HFF-Myc (cell line): Measurements from ENCODE around the gene SGO1.

Experiments used
- DNase-seq: peaks from one replicate; pipeline ENCODE4 v3.0.0-alpha.2; 2011; ENCODE audit warnings: low read depth; ENCODE audit errors: extremely low read depth
- H3K4me3 ChIP-seq: replicated peaks from 2 replicates; pipeline ENCODE4 v1.5.1; 2011; ENCODE audit warnings: low read depth, mild to moderate bottlenecking, control low read depth, low read length
- TF ChIP-seq, protein P1 (sequence below): IDR thresholded peaks from 2 replicates; pipeline ENCODE4 v1.5.1; 2012; ENCODE audit warnings: mild to moderate bottlenecking, low read depth, low read length, control low read depth; ENCODE audit errors: missing control alignments

Gene SGO1

DNA sequence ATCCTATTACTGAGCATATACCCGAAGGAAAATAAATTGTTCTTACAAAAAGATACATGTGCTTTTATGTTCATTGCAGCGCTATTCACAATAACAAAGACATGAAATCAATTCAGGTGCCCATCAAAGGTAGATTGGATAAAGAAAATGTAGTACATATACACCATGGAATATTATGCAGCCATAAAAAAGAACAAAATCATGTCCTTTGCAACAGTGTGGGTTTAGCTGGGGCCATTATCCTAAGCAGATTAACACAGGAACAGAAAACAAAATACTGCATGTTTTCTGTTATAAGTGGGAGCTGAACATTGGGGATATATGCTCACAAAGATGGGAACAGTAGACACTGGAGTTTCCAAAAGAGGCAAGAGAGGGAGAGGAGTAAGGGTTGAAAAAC, 42.5 kb downstream of the SGO1 start:
- DNase-seq, result no peak
- TF ChIP-seq, protein P1, sequence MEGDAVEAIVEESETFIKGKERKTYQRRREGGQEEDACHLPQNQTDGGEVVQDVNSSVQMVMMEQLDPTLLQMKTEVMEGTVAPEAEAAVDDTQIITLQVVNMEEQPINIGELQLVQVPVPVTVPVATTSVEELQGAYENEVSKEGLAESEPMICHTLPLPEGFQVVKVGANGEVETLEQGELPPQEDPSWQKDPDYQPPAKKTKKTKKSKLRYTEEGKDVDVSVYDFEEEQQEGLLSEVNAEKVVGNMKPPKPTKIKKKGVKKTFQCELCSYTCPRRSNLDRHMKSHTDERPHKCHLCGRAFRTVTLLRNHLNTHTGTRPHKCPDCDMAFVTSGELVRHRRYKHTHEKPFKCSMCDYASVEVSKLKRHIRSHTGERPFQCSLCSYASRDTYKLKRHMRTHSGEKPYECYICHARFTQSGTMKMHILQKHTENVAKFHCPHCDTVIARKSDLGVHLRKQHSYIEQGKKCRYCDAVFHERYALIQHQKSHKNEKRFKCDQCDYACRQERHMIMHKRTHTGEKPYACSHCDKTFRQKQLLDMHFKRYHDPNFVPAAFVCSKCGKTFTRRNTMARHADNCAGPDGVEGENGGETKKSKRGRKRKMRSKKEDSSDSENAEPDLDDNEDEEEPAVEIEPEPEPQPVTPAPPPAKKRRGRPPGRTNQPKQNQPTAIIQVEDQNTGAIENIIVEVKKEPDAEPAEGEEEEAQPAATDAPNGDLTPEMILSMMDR, result no peak
- no peak overlapping the region for H3K4me3 ChIP-seq

DNA sequence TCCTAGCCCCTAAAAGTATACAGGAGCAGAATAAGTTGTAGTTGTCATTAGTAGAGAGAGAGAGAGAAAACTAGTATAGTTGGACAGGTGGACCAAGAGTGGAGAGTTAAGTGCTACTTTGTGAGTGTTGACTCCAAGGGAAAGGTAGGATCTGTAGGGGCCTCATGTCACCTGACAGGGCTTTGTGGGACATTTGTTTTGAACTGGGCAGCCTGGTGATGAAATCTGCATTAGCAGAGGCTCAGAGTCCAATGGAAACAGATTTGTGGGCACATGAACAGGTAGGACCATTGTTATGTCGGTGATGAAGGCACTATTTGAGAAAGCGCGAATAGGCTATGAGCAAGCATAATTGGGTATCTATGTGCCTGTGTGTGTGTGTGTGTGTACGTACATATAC, 43.5 kb downstream of the SGO1 start:
- no peak for DNase-seq
- TF ChIP-seq, protein P1, result no peak
- H3K4me3 ChIP-seq, result no peak overlapping the region

DNA sequence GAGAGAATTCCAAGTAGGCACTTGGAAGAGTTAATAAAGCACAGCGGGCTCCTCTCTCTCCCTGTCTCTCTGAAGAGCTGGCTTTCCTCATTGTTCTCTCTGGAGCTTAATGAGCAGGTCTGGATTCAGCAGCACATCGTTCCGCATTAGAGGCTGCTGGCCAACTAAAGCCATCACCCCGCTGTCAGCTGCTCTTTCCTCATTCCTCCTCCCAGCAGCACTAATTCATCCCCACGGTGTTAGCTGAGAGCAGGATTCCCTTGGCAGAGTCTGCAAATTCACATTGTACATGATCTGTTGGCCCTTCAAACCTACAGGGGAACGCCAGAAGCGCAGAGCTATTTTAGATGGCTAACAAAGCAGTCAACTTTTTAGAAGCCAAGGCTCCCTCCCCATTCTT, 44.2 kb downstream of the SGO1 start:
- DNase-seq, result no peak
- TF ChIP-seq, protein P1, result no peak
- no peak overlapping the region for H3K4me3 ChIP-seq

DNA sequence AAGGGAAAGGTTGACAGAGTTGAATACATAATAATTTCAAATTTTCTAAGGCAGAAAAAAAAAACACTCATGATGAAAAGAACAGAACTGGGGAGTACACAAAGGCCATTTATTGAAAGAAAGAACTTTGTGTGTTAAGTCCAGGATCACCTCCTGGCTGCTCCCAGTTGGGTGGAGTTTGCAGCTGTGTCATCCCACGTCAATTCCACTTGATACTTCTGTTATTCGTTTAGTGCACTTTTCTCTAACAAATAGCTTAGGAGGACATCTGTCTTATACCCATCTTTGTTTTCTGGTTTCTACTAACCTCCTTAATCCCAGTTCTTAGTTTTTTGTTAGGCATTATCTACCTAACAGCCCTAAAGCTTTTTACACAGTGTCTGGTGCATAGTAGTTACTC, 44.7 kb downstream of the SGO1 start:
- no peak overlapping the region for H3K4me3 ChIP-seq
- DNase-seq, result no peak
- TF ChIP-seq, protein P1, result no peak

DNA sequence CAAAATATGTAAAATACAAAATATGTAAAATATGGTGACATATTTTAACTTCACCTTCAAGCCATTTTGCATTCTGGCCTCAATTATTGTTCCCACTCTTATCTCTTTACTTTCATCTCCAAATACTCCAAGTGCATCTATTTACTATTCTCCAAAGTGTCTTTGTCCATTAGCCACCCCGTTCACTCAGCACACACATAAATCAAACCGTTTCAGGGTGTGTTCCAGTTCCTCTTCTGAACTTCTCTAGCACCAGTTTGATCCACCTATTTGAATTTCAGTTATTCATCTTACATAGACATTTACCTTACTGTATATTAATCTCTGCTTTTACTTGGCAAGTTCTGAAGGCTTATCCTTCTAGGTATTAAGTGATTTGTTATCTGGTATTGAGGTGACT, 45.1 kb downstream of the SGO1 start:
- no peak for DNase-seq
- no peak overlapping the region for H3K4me3 ChIP-seq
- TF ChIP-seq, protein P1, result no peak

DNA sequence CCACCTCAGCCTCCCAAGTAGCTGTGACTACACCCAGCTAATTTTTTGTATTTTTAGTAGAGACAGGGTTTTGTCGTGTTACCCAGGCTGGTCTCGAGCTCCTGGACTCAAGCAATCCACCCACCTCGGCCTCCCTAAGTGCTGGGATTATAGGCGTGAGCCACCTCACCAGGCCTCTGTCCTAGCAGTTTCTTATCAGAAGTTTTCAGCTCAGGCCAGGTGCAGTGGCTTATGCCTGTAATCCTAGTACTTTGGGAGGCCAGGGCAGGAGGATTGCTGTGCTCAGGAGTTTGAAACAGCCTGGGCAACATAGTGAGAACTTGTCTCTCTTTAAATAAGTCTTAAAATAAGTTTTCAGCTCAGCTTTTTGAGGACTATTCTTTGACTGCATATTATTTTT, 48.4 kb downstream of the SGO1 start:
- no peak for DNase-seq
- TF ChIP-seq, protein P1, result no peak
- H3K4me3 ChIP-seq, result no peak overlapping the region

DNA sequence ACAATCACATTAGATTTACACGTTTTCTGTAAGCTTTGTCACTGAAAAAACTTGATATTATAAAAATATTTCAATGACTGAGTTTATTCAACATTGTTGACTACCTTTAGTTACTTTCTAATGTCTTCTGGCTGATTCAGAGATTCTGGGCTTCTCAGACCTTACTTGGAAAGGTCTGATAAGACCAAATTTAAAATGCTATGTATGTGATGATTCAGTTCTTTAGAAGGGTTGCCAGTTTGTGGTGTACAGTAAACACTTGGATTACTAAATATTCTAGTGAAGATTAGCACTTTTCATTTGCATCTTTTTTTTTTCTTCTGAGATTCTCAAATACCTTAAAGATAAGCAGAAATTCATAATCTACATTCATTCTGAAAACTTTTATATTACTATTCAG, 49.8 kb downstream of the SGO1 start:
- TF ChIP-seq, protein P1, result no peak
- no peak overlapping the region for H3K4me3 ChIP-seq
- DNase-seq, result no peak
